Measurements from ENCODE around the gene TRMT10C.

- no peak for TF ChIP-seq CTCF (IDR thresholded peaks at IDR 0.05)
- no peak for TF ChIP-seq EZH2 (IDR thresholded peaks at IDR 0.05)
- no peak for TF ChIP-seq EZH2phosphoT487 (IDR thresholded peaks at IDR 0.05)
Observed at GRCh38 chr3:101521211-101521701, 40.4 kb upstream of the TRMT10C start.
